Activated CD8-positive, alpha-beta memory T cell treated with anti-CD3 and anti-CD28 coated beads, Interleukin-2, amount 50 U/mL, for 1 hour (primary cell): Measurements from ENCODE around the gene ZNF605.
"Not testable (repeated sequence)": the region's sequence is repeated elsewhere in the genome, so short reads cannot be mapped to it uniquely, and the experiment has no call there.

ENCODE experiments used
- DNase-seq: peaks from one replicate; pipeline ENCODE4 v3.0.0-alpha.2; 2020; ENCODE audit errors: extremely low read depth

The ZNF605 gene

GRCh38 chr12:132956011-132956788, at the start of gene ZNF605:
TSS of gene ZNF605 (minus strand) at chr12:132956306. CDS start at chr12:132945635, 10,671 bp downstream.
- peak; percentile 56 for DNase-seq

DNA sequence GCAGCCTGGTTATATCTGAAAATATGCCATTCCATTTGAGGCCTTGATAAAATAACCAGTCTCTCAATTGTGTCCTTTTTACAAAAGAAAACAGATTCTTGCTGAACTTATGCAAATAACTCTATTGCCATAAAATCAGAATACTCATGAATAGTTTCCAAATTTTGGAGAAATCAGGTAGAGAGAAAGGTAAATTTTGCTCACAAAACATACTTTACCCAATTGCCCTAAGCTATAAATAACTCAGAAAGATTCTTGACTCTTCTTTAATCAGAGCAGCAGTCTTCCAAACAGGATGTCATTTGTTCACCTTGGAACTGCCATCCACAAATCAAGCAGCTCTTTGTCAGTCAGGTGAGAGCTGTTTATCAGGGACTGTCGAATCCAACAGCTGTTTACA, 42.6 kb upstream of the ZNF605 start:
- DNase-seq: no peak

- DNase-seq: no peak
Measured at GRCh38 chr12:132986885-132987225, 30.7 kb upstream of the ZNF605 start.

- peak; percentile 68 for DNase-seq
Measured at GRCh38 chr12:132986001-132986884, 30.1 kb upstream of the ZNF605 start, which contains the start of gene ZNF26. TSS of gene ZNF26 (plus strand) at chr12:132986367. CDS start at chr12:132986841, 474 bp downstream.

- not testable (repeated sequence) for DNase-seq
Measured at GRCh38 chr12:132976870-132977269, 20.8 kb upstream of the ZNF605 start.

- no peak for DNase-seq
Measured at GRCh38 chr12:132972374-132972773, 16.3 kb upstream of the ZNF605 start.

GRCh38 chr12:132967736-132968135, 11.6 kb upstream of the ZNF605 start:
- no peak for DNase-seq

DNA sequence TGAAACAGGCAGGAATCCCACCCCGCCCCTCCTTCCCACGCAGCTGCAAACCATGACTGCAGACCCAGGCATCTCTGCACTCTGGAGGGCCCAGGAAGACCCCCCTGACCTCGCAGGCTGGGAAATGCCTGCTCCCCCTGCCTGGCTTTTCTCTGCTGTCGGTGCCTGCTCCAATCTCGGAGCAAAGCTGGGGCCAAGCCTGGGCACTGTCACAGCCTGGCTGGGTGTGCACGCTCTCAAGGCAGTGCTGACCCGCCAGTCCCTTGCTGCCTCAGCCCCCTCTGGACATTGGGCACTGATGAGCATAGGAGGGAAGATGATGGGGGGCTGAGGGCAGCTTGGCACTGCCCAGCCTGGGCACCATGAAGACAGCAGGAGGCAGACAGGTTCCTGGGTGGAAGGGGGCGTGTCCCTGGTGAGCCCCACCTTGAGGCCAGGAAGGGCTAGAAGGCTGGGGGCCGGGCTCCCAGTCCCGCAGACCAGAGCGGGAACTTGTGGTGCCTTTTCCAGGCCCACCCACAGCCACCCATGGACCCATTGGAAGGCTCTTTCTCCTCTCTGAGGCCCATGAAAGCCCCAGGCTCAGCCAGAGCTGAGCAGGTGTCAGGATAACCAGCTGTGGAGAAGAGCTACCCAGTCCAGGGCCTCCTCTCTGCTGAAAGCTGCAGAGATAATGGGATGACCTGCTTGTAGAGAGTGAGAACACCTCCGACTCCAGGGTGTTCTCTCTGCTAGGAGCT, 10.7 kb upstream of the ZNF605 start:
- no peak for DNase-seq

DNA sequence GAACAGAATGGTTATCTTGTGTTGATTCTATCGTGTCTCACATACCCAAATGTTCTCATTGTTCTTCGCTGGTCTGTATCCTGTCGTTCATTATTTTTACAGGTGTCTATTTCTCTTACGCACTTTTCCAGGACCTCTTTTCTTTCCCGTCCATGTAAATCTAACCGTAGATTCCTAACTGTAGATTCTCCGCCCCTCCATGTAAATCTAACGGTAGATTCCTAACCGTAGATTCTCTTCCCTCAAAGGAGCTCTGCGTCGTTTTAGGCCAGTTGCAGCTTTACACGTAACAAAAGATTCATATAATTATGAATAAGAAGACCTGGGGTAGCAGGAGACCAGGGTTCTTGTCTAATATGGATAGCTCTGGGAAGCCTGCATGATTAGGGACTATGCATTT, 9.7 kb upstream of the ZNF605 start:
- no peak for DNase-seq

DNA sequence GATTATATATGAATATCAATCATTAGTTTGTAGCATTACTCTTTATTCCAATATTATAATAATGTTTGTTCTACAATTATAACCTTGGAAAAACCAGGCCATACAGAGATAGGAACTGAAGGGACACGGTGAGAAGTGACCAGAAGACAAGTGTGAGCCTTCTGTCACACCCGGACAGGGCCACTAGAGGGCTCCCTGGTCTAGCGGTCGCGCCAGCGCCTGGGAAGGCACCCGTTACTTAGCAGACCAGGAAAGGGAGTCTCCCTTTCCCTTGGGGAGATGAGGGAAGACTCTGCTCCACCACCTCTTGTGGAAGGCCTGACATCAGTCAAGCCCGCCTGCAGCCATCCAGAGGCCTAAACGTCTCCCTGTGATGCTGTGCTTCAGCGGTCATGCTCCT, 7.8 kb upstream of the ZNF605 start:
- DNase-seq: not testable (repeated sequence)

GRCh38 chr12:132961790-132962189, 5.7 kb upstream of the ZNF605 start:
- not testable (repeated sequence) for DNase-seq

- no peak for DNase-seq
Measured at GRCh38 chr12:132955094-132956010, 754 bp downstream of the ZNF605 start.

DNA sequence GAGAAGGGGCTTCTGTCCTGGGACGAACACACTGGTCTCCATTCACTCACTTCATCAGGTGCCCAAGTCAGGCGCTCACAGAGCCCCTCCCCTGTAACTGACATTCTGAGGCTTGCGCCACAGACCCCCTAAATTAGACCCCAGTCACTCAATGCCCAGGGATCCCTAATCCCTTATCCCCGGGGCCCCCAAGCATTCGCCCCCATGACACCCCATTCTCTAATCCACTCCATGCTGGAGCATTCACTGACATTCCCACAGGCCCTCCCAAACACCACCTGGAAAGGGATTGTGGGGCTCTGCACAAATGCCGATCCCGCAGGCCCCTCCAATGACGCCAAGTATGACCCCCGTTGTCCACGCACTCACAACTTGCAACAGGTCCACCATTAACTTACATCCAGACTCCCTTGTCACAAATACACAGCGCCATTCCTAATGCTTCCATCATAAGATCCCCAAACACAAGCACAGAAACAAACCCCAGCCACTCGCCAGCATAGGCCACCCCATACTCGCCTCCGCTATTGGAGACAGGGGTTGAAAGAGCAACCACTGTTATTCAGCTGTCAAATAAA, 1.5 kb downstream of the ZNF605 start:
- no peak for DNase-seq

DNA sequence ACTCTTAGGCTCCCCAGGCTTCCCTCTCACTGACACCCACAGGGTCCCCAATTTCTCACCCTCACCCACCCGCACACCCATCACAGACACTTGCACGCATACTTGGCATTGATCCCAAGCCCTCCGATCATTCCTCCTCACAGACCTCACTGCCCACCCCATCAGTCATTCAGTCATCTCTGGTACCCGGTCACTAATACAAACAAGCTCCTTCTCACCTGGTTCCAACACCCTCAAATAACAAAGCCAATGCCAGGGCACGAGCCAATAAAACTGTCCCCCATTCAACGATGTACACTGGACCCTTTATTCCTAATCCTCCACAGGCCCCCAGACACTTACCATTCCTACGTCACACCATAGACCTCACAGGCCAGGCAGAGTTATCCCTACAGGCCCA, 2.3 kb downstream of the ZNF605 start:
- no peak for DNase-seq

DNA sequence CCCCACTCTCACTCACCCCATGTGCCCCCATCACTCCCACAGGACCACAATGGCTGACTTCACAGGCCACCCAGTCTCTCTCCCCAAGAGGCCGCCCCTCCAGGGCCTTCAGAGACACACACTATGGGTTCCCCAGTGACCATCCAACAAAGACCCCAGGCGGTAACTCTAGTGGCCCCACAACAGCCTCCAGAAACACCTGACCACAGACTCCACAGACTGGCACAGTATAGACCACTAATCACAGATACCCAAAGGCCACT, 3.0 kb downstream of the ZNF605 start:
- no peak for DNase-seq

GRCh38 chr12:132952371-132953162, 3.5 kb downstream of the ZNF605 start:
- DNase-seq: no peak

GRCh38 chr12:132951649-132952048, 4.5 kb downstream of the ZNF605 start:
- no peak for DNase-seq

DNA sequence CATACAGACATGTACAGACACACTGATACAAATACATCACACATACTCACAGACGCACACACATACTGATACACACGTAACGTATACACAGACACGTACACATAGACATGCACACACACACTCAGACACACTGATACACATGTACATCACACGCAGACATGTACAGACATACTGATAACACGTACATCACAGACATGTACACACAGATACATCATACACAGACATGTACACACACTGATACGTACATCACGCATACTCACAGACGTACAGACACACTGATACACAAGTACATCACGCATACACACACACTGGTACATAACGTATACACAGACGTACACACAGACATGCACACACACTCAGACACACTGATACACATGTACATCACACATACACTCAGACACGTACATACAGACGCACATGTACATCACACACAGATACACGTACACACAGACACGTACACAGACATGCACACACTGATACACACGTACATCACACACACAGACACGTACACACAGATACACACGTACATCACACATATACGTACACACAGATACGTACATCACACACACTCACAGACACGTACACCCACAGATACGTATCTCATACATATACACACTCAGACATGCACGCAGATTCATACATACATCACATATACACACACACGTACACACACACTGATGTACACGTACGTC, 5.1 kb downstream of the ZNF605 start:
- no peak for DNase-seq
